ENCODE measurements around the gene TMEM187. TPM values are rescaled to one million over a fixed set of nuclear protein-coding genes. Genes with fewer than 3 reads are reported as not detected.

Gene TMEM187
- total RNA-seq, 1 donor: 7.5 TPM

GRCh38 chrX:154019061-154019621 is 46.6 kb downstream of the TMEM187 start:
- peak overlapping the region; percentile 69 for H3K4me3 ChIP-seq (ENCODE audit: low read depth, low read length)
- no peak for TF ChIP-seq CTCF (IDR thresholded peaks at IDR 0.05; ENCODE audit: insufficient read depth, low read length)
- DNase-seq (ENCODE audit: low read depth): no peak

GRCh38 chrX:154019633-154020528 is 47.3 kb downstream of the TMEM187 start, which contains the start of gene IRAK1:
TSS of gene IRAK1 (minus strand) at chrX:154019902. CDS start at chrX:154019812, 90 bp downstream.
- DNase-seq (ENCODE audit: low read depth): peak; percentile 43
- H3K4me3 ChIP-seq (ENCODE audit: low read depth, low read length): peak within 1 kb of the TSS; percentile 69
- no peak for TF ChIP-seq CTCF (IDR thresholded peaks at IDR 0.05; ENCODE audit: insufficient read depth, low read length)

- DNase-seq (ENCODE audit: low read depth): no peak
- H3K4me3 ChIP-seq (ENCODE audit: low read depth, low read length): peak overlapping the region; percentile 60
Measured at GRCh38 chrX:154020536-154021115, 48.1 kb downstream of the TMEM187 start.

GRCh38 chrX:154021131-154021611 is 48.6 kb downstream of the TMEM187 start:
- TF ChIP-seq CTCF (IDR thresholded peaks at IDR 0.05; ENCODE audit: insufficient read depth, low read length): no peak
- DNase-seq (ENCODE audit: low read depth): peak; percentile 43
- no peak overlapping the region for H3K4me3 ChIP-seq (ENCODE audit: low read depth, low read length)

More at GRCh38 chrX:154020536-154021115, 48.1 kb downstream of the TMEM187 start:
- TF ChIP-seq CTCF (IDR thresholded peaks at IDR 0.05; ENCODE audit: insufficient read depth, low read length): no peak

- no peak for TF ChIP-seq CTCF (IDR thresholded peaks at IDR 0.05; ENCODE audit: insufficient read depth, low read length)
- H3K4me3 ChIP-seq (ENCODE audit: low read depth, low read length): no peak overlapping the region
- DNase-seq (ENCODE audit: low read depth): no peak
Measured at GRCh38 chrX:154022108-154022507, 49.6 kb downstream of the TMEM187 start.

- H3K4me3 ChIP-seq (ENCODE audit: low read depth, low read length): no peak overlapping the region
- DNase-seq (ENCODE audit: low read depth): no peak
- no peak for TF ChIP-seq CTCF (IDR thresholded peaks at IDR 0.05; ENCODE audit: insufficient read depth, low read length)
Measured at GRCh38 chrX:154023276-154024000, 50.9 kb downstream of the TMEM187 start.

Data from fibroblast of the aortic adventitia (primary cell).